HepG2 (cell line): Measurements from ENCODE around the gene ABCB4. TPM values are rescaled to one million over a fixed set of nuclear protein-coding genes. Genes with fewer than 3 reads are reported as not detected.

Experiments
- AGO2 ChIP-seq: fragments of 200-400 bp; formaldehyde crosslinking; optimal IDR thresholded peaks from 2 replicates; pipeline ENCODE3; 2017; ENCODE audit warnings: mild to moderate bottlenecking, low read depth, low read length, moderate library complexity
- ATF1 ChIP-seq: IDR thresholded peaks from 2 replicates; pipeline ENCODE4 v1.6.1; 2016; ENCODE audit warnings: mild to moderate bottlenecking, control low read depth
- BORCS8-MEF2B ChIP-seq: sonication (generic); formaldehyde crosslinking; IDR thresholded peaks from 2 replicates; pipeline ENCODE4 v1.8.0; 2022; ENCODE audit warnings: mild to moderate bottlenecking, missing genetic modification reagents
- CTCF ChIP-seq: sonication (generic); formaldehyde crosslinking; IDR thresholded peaks from 2 replicates; pipeline ENCODE4 v1.5.0; 2020; ENCODE audit warnings: mild to moderate bottlenecking, missing genetic modification reagents, moderate library complexity
- HDAC1 ChIP-seq: sonication (generic); formaldehyde crosslinking; IDR thresholded peaks from 2 replicates; pipeline ENCODE4 v1.5.1; 2020; ENCODE audit warnings: mild to moderate bottlenecking, missing genetic modification reagents
- IKZF1 ChIP-seq: fragments of 450-650 bp; IDR thresholded peaks from 2 replicates; pipeline ENCODE4 v1.7.1; 2016
- IKZF4 ChIP-seq: sonication (generic); formaldehyde crosslinking; IDR thresholded peaks from 2 replicates; pipeline ENCODE4 v1.5.1; 2020; ENCODE audit warnings: borderline replicate concordance, mild to moderate bottlenecking, low read depth, missing genetic modification reagents; ENCODE audit errors: not compliant biosample characterization
- MIXL1 ChIP-seq: IDR thresholded peaks from 2 replicates; pipeline ENCODE4 v1.6.1; 2016
- NFE2L2 ChIP-seq: fragments of 150-350 bp; IDR thresholded peaks from 2 replicates; pipeline ENCODE4 v1.6.1; 2014; ENCODE audit warnings: low read length
- PHB2 ChIP-seq: fragments of 450-650 bp; IDR thresholded peaks from 2 replicates; pipeline ENCODE4 v1.6.1; 2018; ENCODE audit not compliant: partially characterized antibody
- PHF20 ChIP-seq: sonication (generic); formaldehyde crosslinking; IDR thresholded peaks from 2 replicates; pipeline ENCODE4 v1.5.0; 2020; ENCODE audit warnings: mild to moderate bottlenecking, missing genetic modification reagents
- RAD21 ChIP-seq: fragments of 450-650 bp; formaldehyde crosslinking; IDR thresholded peaks from 2 replicates; pipeline ENCODE4 v1.5.0; 2020; ENCODE audit warnings: mild to moderate bottlenecking
- TEAD3 ChIP-seq: optimal IDR thresholded peaks from 2 replicates; pipeline ENCODE3; 2016; ENCODE audit warnings: borderline replicate concordance
- WIZ ChIP-seq: sonication (generic); formaldehyde crosslinking; IDR thresholded peaks from 2 replicates; pipeline ENCODE4 v1.5.1; 2020; ENCODE audit warnings: mild to moderate bottlenecking, missing genetic modification reagents
- ZMYM3 ChIP-seq: sonication (generic); formaldehyde crosslinking; IDR thresholded peaks from 2 replicates; pipeline ENCODE4 v1.5.1; 2020; ENCODE audit warnings: mild to moderate bottlenecking, missing genetic modification reagents
- ZNF44 ChIP-seq: sonication (generic); formaldehyde crosslinking; IDR thresholded peaks from 2 replicates; pipeline ENCODE4 v1.5.1; 2020; ENCODE audit warnings: mild to moderate bottlenecking, missing genetic modification reagents
- ZNF567 ChIP-seq: sonication (generic); formaldehyde crosslinking; IDR thresholded peaks from 2 replicates; pipeline ENCODE4 v1.8.1; 2023; ENCODE audit warnings: mild to moderate bottlenecking, missing genetic modification reagents, borderline replicate concordance
- ZNF75D ChIP-seq: sonication (generic); formaldehyde crosslinking; IDR thresholded peaks from 2 replicates; pipeline ENCODE4 v1.8.1; 2023; ENCODE audit warnings: missing genetic modification reagents, mild to moderate bottlenecking, borderline replicate concordance
- ZSCAN9 ChIP-seq: IDR thresholded peaks from 2 replicates; pipeline ENCODE4 v1.6.1; 2016; ENCODE audit warnings: borderline replicate concordance
- polyA plus RNA-seq, 8 experiments: library from polyadenylated mRNA; depleted of rRNA in 3 of 8; stranded (reverse) in 7 of 8; unstranded in 1 of 8; fragments of >200 nt; fragmentation: Illumina TruSeq in 4 of 8; extraction: Trizol in 4 of 8; gene quantifications; 2 replicates each; pipeline versions ENCODE4 v1.2.1 to v1.2.3, GENCODE V29; 2011 to 2016; ENCODE audit warnings: low read depth in 4 of 8, missing spikeins in 1 of 8, mixed read lengths in 1 of 8; ENCODE audit not compliant: insufficient read depth in 1 of 8
- total RNA-seq, 5 experiments: library from RNA; depleted of rRNA; stranded (reverse); fragments of >200 nt; fragmentation: Illumina TruSeq; extraction: Trizol; gene quantifications; 2 replicates each; pipeline ENCODE4 v1.2.3, GENCODE V29; 2016; ENCODE audit warnings: low read depth in 1 of 5
- TF ChIP-seq, protein P1 (sequence below): sonication (generic); formaldehyde crosslinking; IDR thresholded peaks from 2 replicates; pipeline ENCODE4 v1.4.0; 2020; ENCODE audit warnings: missing genetic modification reagents, borderline replicate concordance

ABCB4 gene
- total and polyA plus RNA-seq, 2 of the 13 experiments (the other 11 are each of a cell fraction or from before 2014, with no cell fraction given) = 18.0 to 32.4 TPM

DNA sequence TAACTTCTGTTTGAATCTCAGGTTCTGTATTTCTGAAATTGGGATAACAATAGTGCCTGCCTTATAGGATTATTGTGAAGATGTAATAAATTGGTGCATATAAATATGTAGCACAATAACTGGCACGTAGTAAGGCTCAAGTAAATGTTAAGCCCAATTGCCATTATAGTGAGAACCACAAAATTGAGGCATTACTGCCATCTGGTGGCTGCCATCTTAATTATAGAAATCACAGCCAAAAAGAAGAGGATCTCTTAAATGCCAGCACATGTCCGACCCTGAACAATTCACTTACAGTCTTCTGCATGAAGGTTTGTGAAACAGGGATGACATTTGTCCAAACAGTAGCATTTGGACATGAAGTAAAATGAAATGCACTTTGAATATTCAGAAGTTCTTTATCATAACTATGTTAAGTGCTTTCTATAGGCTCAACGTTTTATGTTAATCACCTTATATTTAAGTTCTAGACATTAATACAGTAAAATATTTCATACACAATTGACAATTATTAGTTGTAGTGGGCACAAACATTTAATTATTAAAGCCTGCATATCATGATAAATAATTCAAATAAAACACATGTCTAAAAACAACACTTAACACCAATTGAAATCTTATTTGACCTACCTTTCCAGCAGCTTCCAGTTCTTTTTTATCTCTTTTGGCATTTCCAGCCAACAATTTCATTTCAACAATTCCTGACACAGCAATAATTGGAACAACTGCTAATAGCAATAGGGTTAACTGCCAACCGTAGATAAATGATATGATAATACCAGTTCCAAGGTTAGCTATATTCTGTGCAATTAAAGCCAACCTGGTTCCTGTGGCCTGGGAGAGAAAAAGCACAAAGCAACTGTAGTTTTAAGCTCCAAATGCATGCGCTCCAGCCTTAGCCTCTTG is 58.5 kb downstream of the ABCB4 start (continued):
- TF ChIP-seq ZNF44 (CRISPR knock-in tag) (no peak), PHB2 (no peak), BORCS8-MEF2B (no peak), WIZ (CRISPR knock-in tag) (no peak), ZSCAN9 (CRISPR knock-in tag) (no peak), ATF1 (CRISPR knock-in tag) (no peak), ZNF75D (CRISPR knock-in tag) (no peak), TEAD3 (CRISPR knock-in tag) (peak; percentile 22), RAD21 (CRISPR knock-in tag) (peak; percentile 73), IKZF4 (CRISPR knock-in tag) (no peak), HDAC1 (CRISPR knock-in tag) (no peak), AGO2 (no peak), NFE2L2 (no peak), ZNF567 (no peak), IKZF1 (no peak), PHF20 (CRISPR knock-in tag) (no peak), CTCF (CRISPR knock-in tag) (peak; percentile 85), MIXL1 (CRISPR knock-in tag) (peak; percentile 91), ZMYM3 (CRISPR knock-in tag) (no peak)
- TF ChIP-seq, protein P1, sequence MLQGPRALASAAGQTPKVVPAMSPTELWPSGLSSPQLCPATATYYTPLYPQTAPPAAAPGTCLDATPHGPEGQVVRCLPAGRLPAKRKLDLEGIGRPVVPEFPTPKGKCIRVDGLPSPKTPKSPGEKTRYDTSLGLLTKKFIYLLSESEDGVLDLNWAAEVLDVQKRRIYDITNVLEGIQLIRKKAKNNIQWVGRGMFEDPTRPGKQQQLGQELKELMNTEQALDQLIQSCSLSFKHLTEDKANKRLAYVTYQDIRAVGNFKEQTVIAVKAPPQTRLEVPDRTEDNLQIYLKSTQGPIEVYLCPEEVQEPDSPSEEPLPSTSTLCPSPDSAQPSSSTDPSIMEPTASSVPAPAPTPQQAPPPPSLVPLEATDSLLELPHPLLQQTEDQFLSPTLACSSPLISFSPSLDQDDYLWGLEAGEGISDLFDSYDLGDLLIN (CRISPR knock-in tag) = no peak
